Measurements from ENCODE around the gene PON1.

PON1 gene

GRCh38 chr7:95324431-95324830, at the start of gene PON1:
Gene PON1 (minus strand): TSS chr7:95324532. CDS start chr7:95324475, 57 bp downstream.
- DNase-seq (ENCODE audit: low spot score): no peak

- DNase-seq (ENCODE audit: low spot score): no peak
These were observed 49.0 kb upstream of the PON1 start for GRCh38 chr7:95373323-95373722.

DNA sequence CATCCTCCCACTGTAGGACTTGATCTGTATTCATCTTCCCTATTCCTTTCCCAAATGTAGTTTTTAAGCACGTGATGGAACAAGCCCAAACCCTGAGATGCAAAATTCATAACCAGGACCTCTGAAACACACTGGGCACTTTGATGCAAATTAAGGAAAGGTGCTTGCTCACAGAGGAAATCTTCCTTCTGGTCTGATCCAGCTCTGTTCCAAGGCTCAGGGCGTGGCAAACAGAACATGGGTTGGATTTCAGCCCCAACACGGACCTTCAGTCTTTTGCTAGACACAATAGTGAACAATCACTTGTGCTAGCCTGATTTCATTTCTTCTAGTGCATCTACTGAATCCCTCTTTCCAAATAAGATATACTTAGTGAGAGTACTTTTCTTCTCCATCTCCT, 43.9 kb upstream of the PON1 start:
- no peak for DNase-seq (ENCODE audit: low spot score)

DNA sequence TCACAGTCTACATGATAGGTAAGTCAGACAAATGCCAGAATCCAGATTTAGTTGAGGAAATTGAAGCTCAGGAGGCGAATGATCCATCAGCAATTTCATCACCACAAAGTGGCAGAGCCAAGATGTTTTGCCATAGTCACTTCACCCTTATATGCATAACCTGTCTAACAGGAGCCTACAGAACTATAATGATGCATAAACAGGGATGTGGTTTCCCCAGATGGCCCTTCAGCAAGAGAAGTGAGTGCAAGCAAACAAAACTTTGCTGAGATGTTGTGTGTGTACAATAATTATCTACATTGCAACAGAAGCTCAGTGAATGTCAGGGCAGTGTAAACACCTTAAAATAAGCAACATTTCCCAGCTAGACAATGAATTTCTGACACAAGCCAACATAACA, 43.3 kb upstream of the PON1 start:
- DNase-seq (ENCODE audit: low spot score): no peak

- no peak for DNase-seq (ENCODE audit: low spot score)
These were observed 40.8 kb upstream of the PON1 start for GRCh38 chr7:95365151-95365550.

GRCh38 chr7:95357623-95358022, 33.3 kb upstream of the PON1 start:
- DNase-seq (ENCODE audit: low spot score): no peak

DNA sequence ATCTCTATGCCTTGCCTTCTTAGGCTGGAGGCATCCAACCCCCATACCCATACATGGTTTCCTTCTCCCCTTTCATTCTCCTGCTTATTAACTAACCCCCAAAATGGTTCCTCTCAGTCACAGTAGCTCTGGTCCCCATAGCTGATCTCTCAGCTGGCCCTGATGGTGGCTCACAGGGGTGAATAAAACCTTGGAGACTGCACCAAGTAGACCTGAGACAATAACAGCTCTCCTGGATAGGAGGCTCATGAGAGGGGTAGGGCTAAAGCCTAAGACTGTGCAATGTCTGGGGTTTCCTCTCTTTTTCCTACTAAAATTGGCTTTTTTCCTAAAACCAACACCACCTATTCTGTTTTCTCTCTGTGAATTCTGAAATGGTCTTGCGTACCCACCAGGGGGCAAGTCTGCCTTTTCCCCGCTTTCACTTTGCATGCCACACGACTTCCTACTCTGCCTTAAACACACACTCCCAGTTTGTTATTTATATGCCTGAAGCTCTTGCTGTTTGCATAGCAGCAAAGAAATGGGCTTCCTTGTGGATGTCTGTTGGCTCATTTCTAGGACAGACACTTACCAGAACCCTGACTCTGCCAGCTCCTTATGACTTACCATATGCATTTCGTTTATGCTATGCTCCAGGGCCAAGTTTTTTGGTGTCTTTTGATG, 18.4 kb upstream of the PON1 start:
- no peak for DNase-seq (ENCODE audit: low spot score)

- no peak for DNase-seq (ENCODE audit: low spot score)
These were observed 17.7 kb upstream of the PON1 start for GRCh38 chr7:95342029-95342428.

DNA sequence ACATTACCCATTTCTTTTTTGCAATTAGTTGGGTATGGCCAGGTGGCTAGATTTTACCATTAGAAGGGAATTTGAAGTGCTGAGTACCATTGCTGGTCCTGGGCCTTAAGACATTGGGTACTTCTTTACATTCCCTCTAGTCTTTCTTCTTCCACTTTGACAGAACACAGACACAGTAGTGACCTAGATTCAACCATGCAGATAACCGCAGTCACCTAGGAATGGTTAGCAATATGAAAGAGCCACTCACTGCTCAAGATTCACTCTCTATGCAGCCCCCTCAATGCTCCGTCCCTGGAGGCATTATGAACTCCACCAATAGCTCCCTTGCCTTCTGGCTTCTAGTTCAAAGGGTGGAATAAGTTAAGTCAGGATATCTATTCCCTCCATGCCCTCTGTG, 16.2 kb upstream of the PON1 start:
- no peak for DNase-seq (ENCODE audit: low spot score)

DNA sequence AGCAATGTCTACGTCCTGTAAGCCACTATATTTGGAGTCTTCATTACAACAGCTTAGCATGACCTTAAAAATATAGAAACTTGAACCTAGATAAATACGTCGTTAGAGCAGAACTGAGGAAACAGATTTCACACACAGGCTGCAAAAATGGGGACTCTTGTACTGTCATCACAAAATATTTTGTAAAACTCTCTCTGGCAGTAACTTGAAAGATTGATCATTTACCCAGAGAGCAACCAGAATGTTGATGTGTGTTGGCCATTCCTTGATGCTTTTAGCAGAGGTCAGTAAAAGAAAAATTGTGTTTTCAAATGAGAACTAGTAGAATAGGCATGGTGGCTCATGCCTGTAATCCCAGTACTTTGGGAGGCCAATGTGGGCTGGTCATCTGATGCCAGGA, 14.5 kb upstream of the PON1 start:
- no peak for DNase-seq (ENCODE audit: low spot score)

DNA sequence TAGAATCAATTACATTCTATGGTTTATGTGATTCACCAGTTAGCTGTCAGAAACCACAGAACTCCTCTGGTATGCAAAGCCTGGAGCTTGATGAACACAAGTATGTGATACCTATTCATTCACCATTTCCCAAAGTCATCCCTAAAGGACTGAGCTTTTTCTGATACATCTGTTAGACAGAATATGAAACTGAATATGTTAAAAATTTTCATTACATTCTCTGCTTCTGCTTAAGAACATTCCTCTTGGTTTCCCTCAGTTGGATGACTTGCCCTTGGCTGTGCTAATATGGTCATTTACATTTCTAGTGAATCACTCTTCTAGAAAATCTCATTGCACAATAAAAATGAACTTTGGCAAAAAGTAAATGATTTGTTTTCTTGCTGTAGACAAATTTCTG, 10.8 kb upstream of the PON1 start:
- DNase-seq (ENCODE audit: low spot score): peak; percentile 36

GRCh38 chr7:95334447-95334846, 10.1 kb upstream of the PON1 start:
- no peak for DNase-seq (ENCODE audit: low spot score)

DNA sequence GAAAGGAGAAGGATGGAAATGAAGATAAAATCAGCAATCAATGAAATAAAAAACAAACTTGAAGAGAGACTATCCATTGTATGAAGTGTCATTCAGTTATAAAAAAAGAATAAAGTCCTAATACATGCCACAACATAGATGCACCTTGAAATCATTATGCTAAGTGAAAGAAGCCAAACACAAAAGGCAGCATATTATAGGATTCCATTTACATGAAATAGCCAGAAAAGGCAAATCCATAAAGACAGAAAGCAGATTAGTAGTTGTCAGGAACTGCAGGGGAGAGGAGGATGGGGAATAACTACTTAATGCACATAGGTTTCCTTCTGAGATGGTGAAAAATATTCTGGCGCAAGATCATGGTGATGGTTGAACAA, 6.6 kb upstream of the PON1 start:
- no peak for DNase-seq (ENCODE audit: low spot score)

- DNase-seq (ENCODE audit: low spot score): peak; percentile 16
These were observed 6.0 kb upstream of the PON1 start for GRCh38 chr7:95330204-95330960.

DNA sequence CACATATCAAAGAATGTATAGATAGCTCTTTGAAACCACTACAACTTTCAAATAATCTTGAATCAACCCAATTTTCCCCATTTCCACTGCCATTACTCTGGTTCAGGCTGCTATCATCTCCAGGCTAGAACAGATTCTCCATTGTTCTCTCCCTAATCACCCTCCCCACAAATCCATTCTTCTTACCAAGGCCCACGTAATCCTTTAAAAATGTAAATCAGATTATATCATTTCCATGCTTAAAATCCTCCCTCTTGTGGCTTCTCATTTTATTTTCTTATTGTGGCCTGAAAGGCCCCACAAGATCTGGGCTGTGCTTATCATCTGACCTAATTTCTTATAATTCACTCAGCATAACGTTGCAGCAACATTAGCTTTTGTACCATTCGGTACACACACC, 3.0 kb upstream of the PON1 start:
- DNase-seq (ENCODE audit: low spot score): no peak

GRCh38 chr7:95323410-95324129, 762 bp downstream of the PON1 start:
- no peak for DNase-seq (ENCODE audit: low spot score)

- no peak for DNase-seq (ENCODE audit: low spot score)
These were observed 1.5 kb downstream of the PON1 start for GRCh38 chr7:95322854-95323253.

DNA sequence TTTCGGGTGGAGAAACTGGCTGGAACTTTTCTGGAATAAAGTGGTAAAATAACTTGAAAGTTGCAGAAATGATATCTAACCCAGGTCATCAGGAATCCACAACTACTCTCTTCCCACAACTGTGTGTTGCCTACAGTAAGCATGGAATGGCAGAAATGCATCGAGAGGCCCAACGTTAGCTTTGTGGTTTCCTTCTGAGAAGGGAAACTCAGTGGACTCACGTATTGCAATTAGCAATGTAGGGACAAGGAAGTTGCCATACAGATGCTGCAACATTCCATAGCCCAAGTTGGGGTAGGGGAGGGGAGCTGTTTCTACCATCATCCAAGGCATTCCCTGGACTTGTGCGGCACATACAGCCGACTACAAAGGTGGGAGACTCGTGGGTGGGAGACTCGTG, 1.9 kb downstream of the PON1 start:
- no peak for DNase-seq (ENCODE audit: low spot score)

DNA sequence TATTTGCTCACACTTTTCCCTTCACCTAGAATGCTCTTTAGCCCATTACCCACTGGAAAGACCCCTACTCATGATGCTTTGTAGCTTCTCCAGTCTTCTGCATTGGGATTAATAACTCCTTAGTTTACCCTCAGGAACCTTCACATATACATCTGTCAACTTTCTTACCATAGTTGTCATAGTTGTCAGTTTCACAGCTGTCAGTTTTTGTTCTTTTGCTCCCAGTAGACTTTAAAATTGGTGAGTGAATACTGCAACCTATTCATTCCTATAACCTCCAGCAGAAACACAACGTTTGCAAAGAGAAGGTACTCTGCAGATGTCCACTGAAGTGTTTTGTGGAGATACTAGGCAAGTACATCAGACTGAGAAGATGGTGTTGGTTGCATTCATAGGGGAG, 2.6 kb downstream of the PON1 start:
- DNase-seq (ENCODE audit: low spot score): no peak

GRCh38 chr7:95320651-95321050, 3.7 kb downstream of the PON1 start:
- no peak for DNase-seq (ENCODE audit: low spot score)

GRCh38 chr7:95319570-95319969, 4.8 kb downstream of the PON1 start:
- no peak for DNase-seq (ENCODE audit: low spot score)

DNA sequence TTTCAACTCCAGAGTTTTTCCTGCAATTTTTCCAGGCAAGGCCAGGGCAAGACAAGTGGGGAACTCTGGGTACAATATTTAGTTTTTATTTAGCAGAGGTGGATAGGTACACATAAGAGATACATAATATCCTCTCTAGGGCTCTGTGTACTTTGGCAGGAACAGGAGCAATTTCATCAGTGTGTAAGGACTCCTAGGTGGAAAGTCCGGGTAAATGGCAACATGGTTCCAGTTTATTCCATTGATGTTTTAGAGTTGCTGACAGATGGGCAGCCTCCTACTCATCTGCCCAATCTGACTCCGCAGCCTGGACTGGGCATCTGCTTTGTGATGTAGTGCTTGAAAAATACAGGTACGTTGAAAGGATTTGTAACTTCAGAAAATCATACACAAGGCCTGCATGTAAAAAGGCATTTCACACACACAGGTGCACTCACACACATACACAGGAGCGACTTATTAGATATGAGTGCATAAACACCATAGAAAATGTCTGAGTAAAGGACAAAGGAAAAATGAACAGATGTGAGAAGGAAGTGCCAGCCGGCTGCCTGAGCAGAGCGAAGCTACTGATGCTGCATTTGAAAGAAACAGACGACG, 5.7 kb downstream of the PON1 start:
- DNase-seq (ENCODE audit: low spot score): no peak

DNA sequence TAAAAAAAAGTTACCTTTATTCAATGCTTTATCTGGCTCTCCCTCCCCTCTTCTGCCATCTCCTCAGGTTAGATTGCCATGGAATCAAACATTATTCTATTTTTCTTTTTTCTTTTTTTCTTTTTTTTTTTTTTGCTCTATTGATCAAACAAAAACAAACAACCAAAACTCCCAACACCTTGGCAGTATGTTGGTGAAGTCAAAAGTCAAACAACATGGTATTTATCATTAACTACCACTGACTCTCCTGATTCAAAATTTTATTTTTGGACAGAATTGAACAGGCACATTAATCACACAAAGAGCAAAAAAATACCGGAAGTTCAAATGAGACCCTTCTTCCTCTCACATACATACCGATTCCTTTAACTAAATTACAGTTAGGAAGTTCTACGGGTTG, 6.4 kb downstream of the PON1 start:
- no peak for DNase-seq (ENCODE audit: low spot score)

All from SW480 (cell line).